Transverse colon (tissue), 4 donors: ENCODE results near the gene SERPINA3. TPM values are rescaled to one million over a fixed set of nuclear protein-coding genes. Genes with fewer than 3 reads are reported as not detected.

ENCODE experiments used
- DNase-seq: peaks from one replicate; pipeline ENCODE4 v3.0.0-alpha.2; 2019
- H3K27ac ChIP-seq, 4 donors: fragments of 200-600 bp; sonication (generic); 2 replicates each; pipeline ENCODE4 v1.5.1; 2016 to 2018; ENCODE audit warnings: inconsistent platforms in 4 of 4
- H3K27me3 ChIP-seq: fragments of 200-600 bp; sonication (generic); 2 replicates; pipeline ENCODE4 v1.5.1; 2017; ENCODE audit warnings: inconsistent platforms
- H3K36me3 ChIP-seq, 4 donors: fragments of 200-600 bp; sonication (generic); 2 replicates each; pipeline ENCODE4 v1.5.1; 2017 to 2019; ENCODE audit warnings: inconsistent platforms in 4 of 4
- H3K4me1 ChIP-seq, 4 donors: fragments of 200-600 bp; sonication (generic); 2 replicates each; pipeline ENCODE4 v1.5.1; 2017 to 2020; ENCODE audit warnings: inconsistent platforms in 4 of 4
- H3K4me3 ChIP-seq, 4 donors: fragments of 200-600 bp; sonication (generic); 1 replicate in 1 of 4; 2 replicates in 3 of 4; pipeline versions ENCODE4 v1.5.1 to v1.6.1; 2017 to 2019; ENCODE audit warnings: inconsistent platforms in 4 of 4
- H3K9me3 ChIP-seq, 2 donors: fragments of 200-600 bp; sonication (generic); 2 replicates each; pipeline ENCODE4 v1.5.1; 2017 to 2019; ENCODE audit warnings: inconsistent platforms in 2 of 2
- CTCF ChIP-seq, 5 experiments: fragments of 200-600 bp in 3 of 5; fragments of 450-650 bp in 2 of 5; sonication (generic) in 3 of 5; IDR thresholded peaks; 1 replicate in 2 of 5; 2 replicates in 3 of 5; pipeline ENCODE4 v1.5.1; 2016 to 2017; ENCODE audit warnings: antibody characterized with exemption in 5 of 5, inconsistent platforms in 3 of 5, mild to moderate bottlenecking in 2 of 5, moderate library complexity in 1 of 5
- EP300 ChIP-seq: sonication (generic); formaldehyde crosslinking; IDR thresholded peaks from one replicate; pipeline ENCODE4 v1.6.1; 2017; ENCODE audit warnings: antibody characterized with exemption, low read depth
- POLR2A ChIP-seq: fragments of 450-650 bp; IDR thresholded peaks from one replicate; pipeline ENCODE4 v1.6.1; 2016; ENCODE audit warnings: antibody characterized with exemption, mild to moderate bottlenecking, moderate library complexity
- POLR2AphosphoS5 ChIP-seq, 3 donors: sonication (generic); formaldehyde crosslinking; IDR thresholded peaks; one replicate each; pipeline ENCODE4 v1.6.1; 2016; ENCODE audit warnings: antibody characterized with exemption in 3 of 3
- WGBS, 2 donors: methylation state at CpG; one replicate each; pipeline ENCODE4 v1.1.5; 2018; ENCODE audit warnings: low coverage in 1 of 2; 5-methylcytosine and 5-hydroxymethylcytosine counted together
- in situ Hi-C, 4 donors: fragments of 200-750 bp; cut with MboI; loops; one replicate each; pipeline versions ENCODE4 v1.15.0 to v1.15.1; 2017; ENCODE audit warnings: low sequenced_read_pairs in 3 of 4, low pct_ligation_motif_present in 1 of 4, low pct_unique_long_range_greater_than_20kb in 1 of 4
- intact Hi-C: fragments of 100-400 bp; cut with DNase I; formaldehyde crosslinking; loops from one replicate; pipeline ENCODE4 v1.15.1; 2023; ENCODE audit warnings: low total_unique reads
- total RNA-seq, 4 donors: library from RNA; depleted of rRNA; stranded (reverse); fragments of >200 nt; gene quantifications; one replicate each; pipeline ENCODE4 v1.1.0, GENCODE V29; 2016

The SERPINA3 gene
- total RNA-seq, 4 donors from 2014 or later = 16.0 to 72.7 (median 22.6) TPM

- H3K9me3 ChIP-seq = no peaks in the 10 kb centered on the region
- DNase-seq = no peak
- 81 to 90% methylated on average over 2 to 4 of the region's 4 CpGs for WGBS, 2 donors
- no peak overlapping the region for H3K4me3 ChIP-seq
- no peaks in the 10 kb centered on the region for H3K36me3 ChIP-seq
- TF ChIP-seq EP300 (no peak), POLR2AphosphoS5 (IDR thresholded peaks at IDR 0.05) (no peak), CTCF (IDR thresholded peaks at IDR 0.05) (no peak), POLR2A (no peak)
- in situ Hi-C loops (no loop called here), intact Hi-C loops (no loop called here)
- H3K4me1 ChIP-seq = no peaks in the 10 kb centered on the region
- H3K27ac ChIP-seq = no peak overlapping the region
- H3K27me3 ChIP-seq = no peaks in the 10 kb centered on the region
Observed at GRCh38 chr14:94586635-94587034, 25.6 kb upstream of the SERPINA3 start.

DNA sequence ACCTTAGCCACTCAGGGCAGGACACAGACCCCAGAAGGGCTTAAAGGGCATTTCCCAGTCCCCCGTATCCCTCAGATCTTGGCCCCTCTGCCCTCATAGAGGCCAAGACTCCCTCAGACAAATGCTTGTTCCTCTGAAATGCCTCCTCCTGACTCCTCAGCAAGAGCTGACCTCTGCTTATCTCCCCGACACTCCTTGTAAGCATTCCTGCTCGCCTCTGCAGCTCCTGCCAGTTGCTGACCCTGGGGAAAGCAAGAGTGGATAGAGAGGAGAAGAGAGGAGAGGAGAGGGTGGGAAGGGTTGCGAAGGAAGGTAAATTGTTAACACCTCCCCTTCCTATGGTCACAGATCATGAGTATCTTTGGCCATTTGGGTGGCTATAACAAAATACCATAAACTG lies 23.9 kb upstream of the SERPINA3 start:
- H3K36me3 ChIP-seq = no peaks in the 10 kb centered on the region
- H3K27me3 ChIP-seq = no peaks in the 10 kb centered on the region
- no peaks in the 10 kb centered on the region for H3K4me1 ChIP-seq
- DNase-seq = no peak
- WGBS, 2 donors = 84% methylated on average over 4 of the region's 4 CpGs; no CpG with 5 or more reads in 1 of the 2 donors
- intact Hi-C loops = no loop called here
- in situ Hi-C loops = no loop called here
- H3K4me3 ChIP-seq = no peak overlapping the region
- no peak overlapping the region for H3K27ac ChIP-seq
- no peaks in the 10 kb centered on the region for H3K9me3 ChIP-seq
- TF ChIP-seq POLR2A (no peak), CTCF (IDR thresholded peaks at IDR 0.05) (no peak), POLR2AphosphoS5 (IDR thresholded peaks at IDR 0.05) (no peak), EP300 (no peak)

DNA sequence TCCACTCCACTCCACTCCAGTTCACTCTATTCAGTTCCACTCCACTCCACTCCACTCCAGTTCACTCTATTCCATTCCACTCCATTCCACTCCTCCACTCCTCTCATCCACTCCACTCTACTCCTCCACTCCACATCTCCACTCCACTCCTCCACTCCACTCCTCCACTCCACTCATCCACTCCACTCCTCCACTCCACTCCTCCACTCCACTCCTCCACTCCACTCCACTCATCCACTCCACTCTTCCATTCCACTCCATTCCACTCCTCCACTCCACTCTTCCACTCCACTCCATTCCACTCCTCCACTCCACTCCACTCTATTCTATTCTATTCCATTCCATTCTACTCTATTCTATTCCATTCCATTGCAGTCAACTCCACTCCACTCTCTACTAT lies 21.1 kb upstream of the SERPINA3 start:
- no peak overlapping the region for H3K4me3 ChIP-seq
- intact Hi-C loops = no loop called here
- TF ChIP-seq CTCF (IDR thresholded peaks at IDR 0.05) = no peak
- no peak for TF ChIP-seq POLR2A
- TF ChIP-seq POLR2AphosphoS5 (IDR thresholded peaks at IDR 0.05) = no peak
- TF ChIP-seq EP300 = no peak
- no peak for DNase-seq
- H3K4me1 ChIP-seq = no peaks in the 10 kb centered on the region
- H3K36me3 ChIP-seq = no peaks in the 10 kb centered on the region
- no peak overlapping the region for H3K27ac ChIP-seq
- H3K9me3 ChIP-seq = no peaks in the 10 kb centered on the region
- in situ Hi-C loops = no loop called here
- no peaks in the 10 kb centered on the region for H3K27me3 ChIP-seq

DNA sequence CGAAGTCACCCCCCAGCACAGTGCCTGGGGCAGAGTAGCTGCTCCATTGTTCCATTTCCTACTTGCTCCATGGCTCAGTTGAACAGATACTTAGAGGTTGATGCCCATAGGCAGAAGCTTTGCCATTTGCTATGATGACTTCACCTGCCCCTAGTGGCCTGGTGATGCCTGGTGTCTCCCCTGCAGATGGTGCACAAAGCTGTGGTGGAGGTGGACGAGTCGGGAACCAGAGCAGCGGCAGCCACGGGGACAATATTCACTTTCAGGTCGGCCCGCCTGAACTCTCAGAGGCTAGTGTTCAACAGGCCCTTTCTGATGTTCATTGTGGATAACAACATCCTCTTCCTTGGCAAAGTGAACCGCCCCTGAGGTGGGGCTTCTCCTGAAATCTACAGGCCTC lies 20.3 kb upstream of the SERPINA3 start:
- TF ChIP-seq CTCF (IDR thresholded peaks at IDR 0.05) = no peak
- no peak for TF ChIP-seq POLR2A
- TF ChIP-seq POLR2AphosphoS5 (IDR thresholded peaks at IDR 0.05) = no peak
- no peak for TF ChIP-seq EP300
- no peaks in the 10 kb centered on the region for H3K36me3 ChIP-seq
- intact Hi-C loops = no loop called here
- WGBS, 2 donors = 80 to 88% methylated on average over 2 to 6 of the region's 8 CpGs
- H3K4me1 ChIP-seq = no peaks in the 10 kb centered on the region
- no peak overlapping the region for H3K27ac ChIP-seq
- no peak overlapping the region for H3K4me3 ChIP-seq
- DNase-seq = no peak
- H3K27me3 ChIP-seq = no peaks in the 10 kb centered on the region
- no peaks in the 10 kb centered on the region for H3K9me3 ChIP-seq
- in situ Hi-C loops = no loop called here
